ENCODE results near the gene POU2AF1. TPM values are rescaled to one million over a fixed set of nuclear protein-coding genes. Genes with fewer than 3 reads are reported as not detected.

The POU2AF1 gene
- total RNA-seq, 2 experiments from 2014 or later: 3.6 to 4.5 TPM

DNA sequence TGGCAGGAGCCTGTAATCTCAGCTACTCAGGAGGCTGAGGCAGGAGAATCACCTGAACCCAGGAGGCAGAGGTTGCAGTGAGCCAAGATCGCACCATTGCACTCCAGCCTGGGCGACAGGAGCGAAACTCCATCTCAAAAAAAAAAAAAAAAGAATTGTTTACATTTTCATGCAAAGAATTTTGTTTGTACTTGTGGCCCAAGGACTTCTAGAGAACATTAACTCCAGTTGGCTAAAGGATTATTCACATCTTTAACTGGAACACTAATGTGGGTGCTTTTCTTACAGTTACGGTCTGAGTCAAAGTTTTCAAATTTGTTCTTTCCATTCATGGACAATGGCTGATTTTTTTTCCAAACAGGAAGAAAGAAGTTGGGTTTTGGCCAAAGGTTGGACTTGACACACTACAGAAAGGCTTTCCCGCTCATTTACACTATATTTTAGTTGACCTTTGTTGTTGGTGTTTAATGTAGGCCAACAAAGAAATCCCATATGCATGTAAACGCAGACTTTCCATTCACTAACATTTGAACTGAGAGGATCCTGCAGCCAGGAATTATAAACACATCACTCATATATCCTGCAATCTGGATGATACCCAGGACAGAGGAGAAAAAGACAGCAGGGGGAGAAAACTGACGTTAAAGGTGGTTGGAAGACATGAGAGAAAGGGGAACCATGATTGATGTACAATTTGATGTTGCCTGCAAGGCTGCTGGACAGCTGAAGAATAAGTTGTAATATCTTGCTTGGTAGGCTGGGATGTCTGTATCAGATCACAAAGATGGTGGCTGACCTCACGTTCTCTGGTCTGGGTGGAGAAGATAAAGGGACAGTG is 13.1 kb downstream of the POU2AF1 start:
- Mint-ChIP-seq H3K36me3 (ENCODE audit: low read depth) (no peaks in the 10 kb centered on the region), H3K4me3 (no peak overlapping the region), H3K9me3 (no peaks in the 10 kb centered on the region), H3K27ac (no peak overlapping the region), H3K27me3 (no peaks in the 10 kb centered on the region), H3K4me1 (ENCODE audit: low read depth) (peaks cover 4% of the 10 kb centered on the region)
- DNase-seq (no peak), ATAC-seq (no peak)
- intact Hi-C loops (cut with micrococcal nuclease): no loop called here
- TF ChIP-seq, protein P1, sequence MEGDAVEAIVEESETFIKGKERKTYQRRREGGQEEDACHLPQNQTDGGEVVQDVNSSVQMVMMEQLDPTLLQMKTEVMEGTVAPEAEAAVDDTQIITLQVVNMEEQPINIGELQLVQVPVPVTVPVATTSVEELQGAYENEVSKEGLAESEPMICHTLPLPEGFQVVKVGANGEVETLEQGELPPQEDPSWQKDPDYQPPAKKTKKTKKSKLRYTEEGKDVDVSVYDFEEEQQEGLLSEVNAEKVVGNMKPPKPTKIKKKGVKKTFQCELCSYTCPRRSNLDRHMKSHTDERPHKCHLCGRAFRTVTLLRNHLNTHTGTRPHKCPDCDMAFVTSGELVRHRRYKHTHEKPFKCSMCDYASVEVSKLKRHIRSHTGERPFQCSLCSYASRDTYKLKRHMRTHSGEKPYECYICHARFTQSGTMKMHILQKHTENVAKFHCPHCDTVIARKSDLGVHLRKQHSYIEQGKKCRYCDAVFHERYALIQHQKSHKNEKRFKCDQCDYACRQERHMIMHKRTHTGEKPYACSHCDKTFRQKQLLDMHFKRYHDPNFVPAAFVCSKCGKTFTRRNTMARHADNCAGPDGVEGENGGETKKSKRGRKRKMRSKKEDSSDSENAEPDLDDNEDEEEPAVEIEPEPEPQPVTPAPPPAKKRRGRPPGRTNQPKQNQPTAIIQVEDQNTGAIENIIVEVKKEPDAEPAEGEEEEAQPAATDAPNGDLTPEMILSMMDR (IDR thresholded peaks at IDR 0.05): no peak
- POLR2A ChIA-PET: no interaction called here
- CTCF ChIA-PET: no interaction called here

DNA sequence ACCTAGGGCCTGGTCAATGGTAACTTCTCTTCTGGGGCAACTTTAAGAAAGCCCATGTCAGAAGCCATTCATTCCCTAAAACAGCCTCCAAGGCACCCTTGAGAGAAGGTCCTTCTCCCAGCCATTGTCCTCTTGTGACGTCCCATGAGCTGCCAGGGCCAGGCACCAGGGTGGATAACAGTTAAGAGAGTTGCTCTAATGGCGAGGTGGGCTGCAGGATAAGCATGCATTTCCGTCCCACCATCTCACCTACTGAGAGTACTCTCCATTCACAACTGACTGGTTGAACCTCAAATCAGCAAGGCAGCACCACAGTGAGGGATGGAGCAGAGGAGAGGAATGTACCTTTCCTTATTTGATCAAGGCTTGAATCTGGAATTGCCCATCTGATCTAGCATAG is 14.6 kb downstream of the POU2AF1 start:
- ChIA-PET CTCF (interaction anchor here (2.0 kb wide), 1 partner anchor 65 kb away, joined by 5 read pairs; no protein-coding TSS in a partner anchor), POLR2A (no interaction called here)
- intact Hi-C loops (cut with micrococcal nuclease): no loop called here
- no peak for DNase-seq
- no peaks in the 10 kb centered on the region for H3K9me3 Mint-ChIP-seq
- no peak for ATAC-seq
- no peak overlapping the region for H3K27ac Mint-ChIP-seq
- no peaks in the 10 kb centered on the region for H3K36me3 Mint-ChIP-seq (ENCODE audit: low read depth)
- TF ChIP-seq, protein P1 (IDR thresholded peaks at IDR 0.05): no peak
- no peaks in the 10 kb centered on the region for H3K4me1 Mint-ChIP-seq (ENCODE audit: low read depth)
- H3K27me3 Mint-ChIP-seq: no peaks in the 10 kb centered on the region
- no peak overlapping the region for H3K4me3 Mint-ChIP-seq

DNA sequence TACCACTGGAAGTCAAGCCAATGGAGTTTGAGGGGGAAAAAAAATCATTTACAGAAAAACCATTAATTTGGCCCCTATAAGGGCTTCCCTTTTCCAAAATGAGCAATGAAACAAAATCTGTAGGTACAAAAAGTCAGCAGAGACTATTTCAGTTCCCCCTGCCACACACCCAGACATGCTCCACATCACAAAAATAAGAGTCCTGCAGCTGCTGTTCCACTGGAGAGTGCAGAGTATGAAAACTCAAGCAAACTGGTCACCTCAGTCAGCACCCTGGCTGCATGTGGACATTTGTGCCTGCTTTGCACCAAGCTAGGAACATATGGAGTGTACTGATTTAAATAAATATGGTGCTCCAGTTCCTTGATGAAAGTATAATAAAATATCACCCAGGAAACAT is 15.1 kb downstream of the POU2AF1 start:
- intact Hi-C loops (cut with micrococcal nuclease): no loop called here
- no peaks in the 10 kb centered on the region for H3K27me3 Mint-ChIP-seq
- ChIA-PET POLR2A (no interaction called here), CTCF (interaction anchor here (1.6 to 2.0 kb wide), 2 partner anchors 59 to 65 kb away, joined by 3 to 5 read pairs; no protein-coding TSS in a partner anchor)
- H3K4me3 Mint-ChIP-seq: no peak overlapping the region
- ATAC-seq (no peak), DNase-seq (no peak)
- H3K9me3 Mint-ChIP-seq: no peaks in the 10 kb centered on the region
- TF ChIP-seq, protein P1 (IDR thresholded peaks at IDR 0.05): no peak
- H3K4me1 Mint-ChIP-seq (ENCODE audit: low read depth): no peaks in the 10 kb centered on the region
- H3K27ac Mint-ChIP-seq: no peak overlapping the region
- no peaks in the 10 kb centered on the region for H3K36me3 Mint-ChIP-seq (ENCODE audit: low read depth)

DNA sequence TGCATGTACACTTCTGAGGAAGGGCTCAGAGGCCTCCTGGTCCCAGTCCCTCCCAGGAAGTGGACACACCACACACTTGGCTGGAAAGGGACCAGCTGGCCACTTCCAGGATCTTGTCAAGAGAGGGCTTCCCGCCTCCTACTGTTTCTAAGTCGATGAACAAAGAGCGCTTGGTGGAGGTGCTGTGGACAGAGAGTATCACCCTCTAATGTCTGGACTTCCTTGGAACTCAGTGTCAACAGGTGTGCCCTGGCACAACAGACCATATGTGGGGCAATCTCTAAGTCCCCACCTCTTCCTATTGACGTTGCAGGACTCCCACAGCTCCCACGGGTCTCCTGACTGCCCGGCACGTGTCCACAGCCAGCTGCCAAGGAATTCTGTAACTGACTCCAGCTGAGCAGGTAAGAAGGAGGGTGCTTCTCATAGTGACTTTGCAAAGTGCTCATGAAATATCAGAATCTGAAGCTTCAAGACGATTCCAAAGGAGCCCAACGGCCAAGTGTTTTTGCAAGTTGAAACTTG is 16.1 kb downstream of the POU2AF1 start:
- H3K36me3 Mint-ChIP-seq (ENCODE audit: low read depth): no peaks in the 10 kb centered on the region
- ChIA-PET POLR2A (no interaction called here), CTCF (interaction anchor here (1.6 to 2.0 kb wide), 3 partner anchors 60 to 80 kb away, joined by 3 to 5 read pairs (median 4); no protein-coding TSS in a partner anchor)
- H3K27ac Mint-ChIP-seq: no peak overlapping the region
- no peak overlapping the region for H3K4me3 Mint-ChIP-seq
- intact Hi-C loops (cut with micrococcal nuclease): no loop called here
- TF ChIP-seq, protein P1 (IDR thresholded peaks at IDR 0.05): no peak
- DNase-seq: no peak
- no peak for ATAC-seq
- no peaks in the 10 kb centered on the region for H3K4me1 Mint-ChIP-seq (ENCODE audit: low read depth)
- H3K9me3 Mint-ChIP-seq: no peaks in the 10 kb centered on the region
- H3K27me3 Mint-ChIP-seq: no peaks in the 10 kb centered on the region

DNA sequence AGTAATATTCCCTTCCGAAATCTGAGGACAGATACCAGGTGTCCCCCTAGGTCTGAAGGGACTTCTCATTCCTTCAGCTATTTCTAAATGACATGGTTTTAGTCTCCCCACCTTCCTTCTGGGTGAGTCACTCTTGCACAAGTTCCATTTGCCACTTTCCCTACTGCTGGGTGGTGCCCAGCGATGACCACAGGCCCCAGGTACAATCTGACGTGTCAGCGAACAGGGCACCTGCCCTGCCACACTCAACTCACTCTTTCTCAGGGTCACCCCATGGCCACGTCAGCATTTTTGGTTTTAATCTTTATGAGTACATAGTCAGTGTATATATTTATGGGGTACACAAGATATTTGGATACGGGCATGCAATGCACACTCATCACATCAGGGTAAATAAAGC is 17.2 kb downstream of the POU2AF1 start:
- intact Hi-C loops (cut with micrococcal nuclease): no loop called here
- ChIA-PET CTCF (interaction anchor here (2.0 to 4.2 kb wide), 2 partner anchors 67 to 79 kb away, joined by 4 to 32 read pairs; no protein-coding TSS in a partner anchor), POLR2A (no interaction called here)
- Mint-ChIP-seq H3K36me3 (ENCODE audit: low read depth) (no peaks in the 10 kb centered on the region), H3K4me3 (no peak overlapping the region), H3K27me3 (no peaks in the 10 kb centered on the region), H3K9me3 (no peaks in the 10 kb centered on the region), H3K4me1 (ENCODE audit: low read depth) (no peaks in the 10 kb centered on the region), H3K27ac (no peak overlapping the region)
- no peak for ATAC-seq
- TF ChIP-seq, protein P1 (IDR thresholded peaks at IDR 0.05): no peak
- DNase-seq: no peak

All from activated CD8-positive, alpha-beta T cell treated with anti-CD3 and anti-CD28 coated beads for 36 hours (primary cell).